Measurements from ENCODE around the gene AZU1. TPM values are rescaled to one million over a fixed set of nuclear protein-coding genes. Genes with fewer than 3 reads are reported as not detected.

AZU1 gene
- total RNA-seq, 4 donors from 2014 or later, result 0.68 TPM; not detected in 3

- TF ChIP-seq, protein P1, sequence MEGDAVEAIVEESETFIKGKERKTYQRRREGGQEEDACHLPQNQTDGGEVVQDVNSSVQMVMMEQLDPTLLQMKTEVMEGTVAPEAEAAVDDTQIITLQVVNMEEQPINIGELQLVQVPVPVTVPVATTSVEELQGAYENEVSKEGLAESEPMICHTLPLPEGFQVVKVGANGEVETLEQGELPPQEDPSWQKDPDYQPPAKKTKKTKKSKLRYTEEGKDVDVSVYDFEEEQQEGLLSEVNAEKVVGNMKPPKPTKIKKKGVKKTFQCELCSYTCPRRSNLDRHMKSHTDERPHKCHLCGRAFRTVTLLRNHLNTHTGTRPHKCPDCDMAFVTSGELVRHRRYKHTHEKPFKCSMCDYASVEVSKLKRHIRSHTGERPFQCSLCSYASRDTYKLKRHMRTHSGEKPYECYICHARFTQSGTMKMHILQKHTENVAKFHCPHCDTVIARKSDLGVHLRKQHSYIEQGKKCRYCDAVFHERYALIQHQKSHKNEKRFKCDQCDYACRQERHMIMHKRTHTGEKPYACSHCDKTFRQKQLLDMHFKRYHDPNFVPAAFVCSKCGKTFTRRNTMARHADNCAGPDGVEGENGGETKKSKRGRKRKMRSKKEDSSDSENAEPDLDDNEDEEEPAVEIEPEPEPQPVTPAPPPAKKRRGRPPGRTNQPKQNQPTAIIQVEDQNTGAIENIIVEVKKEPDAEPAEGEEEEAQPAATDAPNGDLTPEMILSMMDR (IDR thresholded peaks at IDR 0.05; ENCODE audit: low read depth), result no peak
These were observed 6.3 kb upstream of the AZU1 start for GRCh38 chr19:821231-821824.

DNA sequence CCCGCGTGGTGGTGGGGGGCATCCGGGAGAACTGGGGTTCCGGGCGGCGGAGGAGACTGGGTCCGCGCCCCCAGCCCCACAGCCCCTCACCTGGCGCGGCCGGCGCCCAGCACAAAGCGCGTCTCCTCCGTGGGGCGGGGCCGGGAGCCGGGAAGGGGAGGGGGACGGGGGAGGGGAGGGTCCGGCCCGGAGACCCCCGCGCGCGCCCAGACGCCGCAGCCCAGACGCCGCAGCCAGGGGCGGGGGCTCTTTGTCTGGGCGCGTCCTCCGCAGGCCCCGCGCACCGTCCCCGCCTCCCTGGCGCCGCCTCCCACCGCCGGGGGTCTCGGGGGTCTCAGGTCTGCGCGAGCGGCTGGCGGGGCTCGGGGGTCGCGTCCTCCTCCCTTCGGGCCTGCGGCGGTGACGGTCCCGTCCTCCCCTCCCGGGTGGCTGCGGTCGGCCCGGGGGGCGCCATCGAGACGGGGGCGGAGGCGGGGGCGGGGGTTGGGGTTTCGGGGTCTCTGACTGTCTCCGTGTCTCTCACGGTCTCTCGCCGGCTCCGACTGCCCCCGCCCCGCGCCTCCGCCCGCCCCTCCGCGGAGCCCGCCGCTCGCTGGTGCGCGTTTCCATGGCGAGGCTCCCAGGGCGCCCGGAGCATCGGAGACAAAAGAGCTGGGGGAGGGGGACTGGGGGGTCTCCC, 5.7 kb upstream of the AZU1 start, which contains the start of gene PLPPR3:
PLPPR3 (minus strand) TSS at position 131 of the 679 bp plus-strand sequence. CDS start 396 bp downstream, outside the sequence.
- TF ChIP-seq, protein P1 (IDR thresholded peaks at IDR 0.05; ENCODE audit: low read depth), result no peak

- TF ChIP-seq, protein P1 (IDR thresholded peaks at IDR 0.05; ENCODE audit: low read depth), result no peak
These were observed 4.0 kb upstream of the AZU1 start for GRCh38 chr19:823565-824121.

DNA sequence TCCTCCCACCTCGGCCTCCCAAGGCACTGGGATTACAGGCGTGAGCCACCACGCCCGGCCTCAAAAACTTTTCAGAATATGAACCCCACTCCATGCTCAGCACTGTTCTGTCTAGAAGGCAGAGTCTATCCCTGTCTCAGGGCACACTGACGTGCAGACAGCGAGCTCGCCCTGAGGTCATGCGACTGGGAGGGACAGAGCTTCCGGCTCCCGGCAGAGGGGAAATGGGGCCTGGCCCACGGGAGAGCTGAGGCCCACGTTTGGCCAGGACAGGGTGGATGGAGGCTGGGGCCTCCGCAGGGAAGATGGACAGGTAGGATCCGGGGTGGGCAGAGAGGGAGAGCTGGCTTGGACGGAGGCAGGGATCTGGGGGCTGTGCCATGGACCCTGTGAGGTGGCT, 2.8 kb upstream of the AZU1 start:
- TF ChIP-seq, protein P1 (IDR thresholded peaks at IDR 0.05; ENCODE audit: low read depth), result no peak

- TF ChIP-seq, protein P1 (IDR thresholded peaks at IDR 0.05; ENCODE audit: low read depth), result no peak
These were observed 1.6 kb upstream of the AZU1 start for GRCh38 chr19:825897-826644.

- TF ChIP-seq, protein P1 (IDR thresholded peaks at IDR 0.05; ENCODE audit: low read depth), result no peak
These were observed 325 bp upstream of the AZU1 start for GRCh38 chr19:827314-827709.
